Measurements from ENCODE around the gene FAF1. TPM values are rescaled to one million over a fixed set of nuclear protein-coding genes. Genes with fewer than 3 reads are reported as not detected.

The FAF1 gene
- polyA plus RNA-seq, 1 of the 3 experiments (the other 2 are of a cell fraction): 8.7 TPM

DNA sequence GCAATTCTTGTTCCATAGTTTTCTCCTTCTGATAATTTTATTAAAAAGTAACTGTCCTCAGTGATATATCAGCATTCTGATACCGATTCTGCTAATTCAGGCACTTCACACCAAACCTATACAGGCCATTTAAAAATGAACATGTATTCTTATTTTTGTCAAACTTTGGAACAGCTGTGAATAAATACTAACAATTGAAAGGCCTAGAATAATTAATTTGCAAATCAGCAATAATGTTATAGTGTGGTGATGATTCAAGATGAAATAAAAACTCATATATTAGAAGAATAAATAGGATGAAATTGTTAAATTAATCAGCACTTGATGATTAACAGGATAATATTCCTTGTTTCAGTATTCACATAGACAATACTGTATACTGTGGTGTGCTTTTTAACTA lies 19.9 kb upstream of the FAF1 start:
- peak overlapping the region; percentile 98; the same call in 1 of the 2 replicates for H3K9ac ChIP-seq
- peak overlapping the region; percentile 80 for H2AFZ ChIP-seq (ENCODE audit: low read depth)
- 78% methylated on average over 1 of the region's 1 CpG for WGBS (ENCODE audit: low lambda C conversion rate)
- H3K9me3 ChIP-seq: no peaks in the 10 kb centered on the region
- H3K27me3 ChIP-seq (ENCODE audit: insufficient read depth): no peaks in the 10 kb centered on the region
- H3K79me2 ChIP-seq (ENCODE audit: insufficient read depth): peaks cover 71% of the 10 kb centered on the region
- H3K36me3 ChIP-seq (replicated peaks in 1 of 2; ENCODE audit: control insufficient read depth in 1 of 2, insufficient read depth in 2 of 2, low read length in 1 of 2): peaks cover under 1 to 2% of the 10 kb centered on the region in 2 experiments
- H3K4me2 ChIP-seq: peak overlapping the region; percentile 97
- TF ChIP-seq FOXJ3 (CRISPR knock-in tag; IDR thresholded peaks at IDR 0.05): no peak
- no peak for TF ChIP-seq RFX5 (IDR thresholded peaks at IDR 0.05; ENCODE audit: low read length)
- TF ChIP-seq IRF3 (IDR thresholded peaks at IDR 0.05; ENCODE audit: low read depth, low read length): no peak
- TF ChIP-seq MEF2A (IDR thresholded peaks at IDR 0.05; ENCODE audit: borderline replicate concordance, low read depth): no peak
- TF ChIP-seq NFIC (IDR thresholded peaks at IDR 0.05; ENCODE audit: borderline replicate concordance): no peak
- TF ChIP-seq, protein P1, sequence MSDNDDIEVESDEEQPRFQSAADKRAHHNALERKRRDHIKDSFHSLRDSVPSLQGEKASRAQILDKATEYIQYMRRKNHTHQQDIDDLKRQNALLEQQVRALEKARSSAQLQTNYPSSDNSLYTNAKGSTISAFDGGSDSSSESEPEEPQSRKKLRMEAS (IDR thresholded peaks at IDR 0.05; ENCODE audit: low read depth): no peak
- TF ChIP-seq, protein P2, sequence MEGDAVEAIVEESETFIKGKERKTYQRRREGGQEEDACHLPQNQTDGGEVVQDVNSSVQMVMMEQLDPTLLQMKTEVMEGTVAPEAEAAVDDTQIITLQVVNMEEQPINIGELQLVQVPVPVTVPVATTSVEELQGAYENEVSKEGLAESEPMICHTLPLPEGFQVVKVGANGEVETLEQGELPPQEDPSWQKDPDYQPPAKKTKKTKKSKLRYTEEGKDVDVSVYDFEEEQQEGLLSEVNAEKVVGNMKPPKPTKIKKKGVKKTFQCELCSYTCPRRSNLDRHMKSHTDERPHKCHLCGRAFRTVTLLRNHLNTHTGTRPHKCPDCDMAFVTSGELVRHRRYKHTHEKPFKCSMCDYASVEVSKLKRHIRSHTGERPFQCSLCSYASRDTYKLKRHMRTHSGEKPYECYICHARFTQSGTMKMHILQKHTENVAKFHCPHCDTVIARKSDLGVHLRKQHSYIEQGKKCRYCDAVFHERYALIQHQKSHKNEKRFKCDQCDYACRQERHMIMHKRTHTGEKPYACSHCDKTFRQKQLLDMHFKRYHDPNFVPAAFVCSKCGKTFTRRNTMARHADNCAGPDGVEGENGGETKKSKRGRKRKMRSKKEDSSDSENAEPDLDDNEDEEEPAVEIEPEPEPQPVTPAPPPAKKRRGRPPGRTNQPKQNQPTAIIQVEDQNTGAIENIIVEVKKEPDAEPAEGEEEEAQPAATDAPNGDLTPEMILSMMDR (IDR thresholded peaks at IDR 0.05): no peak
- no peak for TF ChIP-seq SMC3 (IDR thresholded peaks at IDR 0.05; ENCODE audit: low read depth, low read length)
- TF ChIP-seq TAF1 (IDR thresholded peaks at IDR 0.05; ENCODE audit: borderline replicate concordance, low read depth, low read length): no peak
- TF ChIP-seq CHD2 (IDR thresholded peaks at IDR 0.05; ENCODE audit: low read length, partially characterized antibody): no peak
- TF ChIP-seq FOSL2 (IDR thresholded peaks at IDR 0.05; ENCODE audit: borderline replicate concordance, low read depth): no peak
- TF ChIP-seq, protein P3, sequence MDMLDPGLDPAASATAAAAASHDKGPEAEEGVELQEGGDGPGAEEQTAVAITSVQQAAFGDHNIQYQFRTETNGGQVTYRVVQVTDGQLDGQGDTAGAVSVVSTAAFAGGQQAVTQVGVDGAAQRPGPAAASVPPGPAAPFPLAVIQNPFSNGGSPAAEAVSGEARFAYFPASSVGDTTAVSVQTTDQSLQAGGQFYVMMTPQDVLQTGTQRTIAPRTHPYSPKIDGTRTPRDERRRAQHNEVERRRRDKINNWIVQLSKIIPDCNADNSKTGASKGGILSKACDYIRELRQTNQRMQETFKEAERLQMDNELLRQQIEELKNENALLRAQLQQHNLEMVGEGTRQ (IDR thresholded peaks at IDR 0.05; ENCODE audit: borderline replicate concordance, low read depth, low read length): no peak
- TF ChIP-seq TCF12 (IDR thresholded peaks at IDR 0.05): no peak
- DNase-seq: no peak
- H3K27ac ChIP-seq (ENCODE audit: low read depth in 2 of 2, low read length in 1 of 2): peak overlapping the region; percentile 94 to 96
- no peaks in the 10 kb centered on the region for H3K9me2 ChIP-seq
- peaks cover 14 to 16% of the 10 kb centered on the region in 2 experiments; a peak in 3 of 4 replicates for H3K4me1 ChIP-seq (ENCODE audit: control insufficient read depth in 1 of 2, insufficient read depth in 2 of 2, low read depth in 1 of 2, low read length in 1 of 2)
- CTCF ChIA-PET: interaction anchor here (1.0 to 2.0 kb wide), 2 partner anchors 11 to 212 kb away, joined by 3 to 7 read pairs; no protein-coding TSS in a partner anchor
- H3K4me3 ChIP-seq (ENCODE audit: low read depth in 2 of 2, low read length in 1 of 2): peak overlapping the region; percentile 84 to 90; a peak in 2 of 4 replicates
- no peaks in the 10 kb centered on the region for H4K20me1 ChIP-seq (ENCODE audit: insufficient read depth)
- POLR2A ChIA-PET: no interaction called here
- H3F3A ChIP-seq (replicated peaks; ENCODE audit: insufficient read depth): peaks cover 14% of the 10 kb centered on the region
